Testis (tissue), 2 donors: ENCODE data around the gene GPR75.

ENCODE experiments used
- CTCF ChIP-seq, 3 experiments: fragments of 450-650 bp in 2 of 3; fragments of 200-600 bp in 1 of 3; sonication (generic) in 1 of 3; IDR thresholded peaks; one replicate each; pipeline ENCODE4 v1.5.1; 2016 to 2019; ENCODE audit warnings: antibody characterized with exemption in 3 of 3, mild to moderate bottlenecking in 2 of 3, moderate library complexity in 1 of 3
- POLR2A ChIP-seq: fragments of 450-650 bp; IDR thresholded peaks from one replicate; pipeline ENCODE4 v1.6.1; 2017; ENCODE audit warnings: antibody characterized with exemption, mild to moderate bottlenecking, moderate library complexity

GRCh38 chr2:53877556-53877955 is 17.8 kb upstream of the GPR75 start:
- TF ChIP-seq CTCF (IDR thresholded peaks at IDR 0.05): no peak
- TF ChIP-seq POLR2A: no peak
